Embryonic facial prominence (tissue), 1 donor: ENCODE data around the gene CYB561D1.

Source experiments
- DNase-seq: peaks from one replicate; pipeline ENCODE4 v3.0.0-alpha.2; 2016; ENCODE audit errors: extremely low spot score

CYB561D1 gene

GRCh38 chr1:109529881-109530456, 36.1 kb downstream of the CYB561D1 start:
- no peak for DNase-seq

DNA sequence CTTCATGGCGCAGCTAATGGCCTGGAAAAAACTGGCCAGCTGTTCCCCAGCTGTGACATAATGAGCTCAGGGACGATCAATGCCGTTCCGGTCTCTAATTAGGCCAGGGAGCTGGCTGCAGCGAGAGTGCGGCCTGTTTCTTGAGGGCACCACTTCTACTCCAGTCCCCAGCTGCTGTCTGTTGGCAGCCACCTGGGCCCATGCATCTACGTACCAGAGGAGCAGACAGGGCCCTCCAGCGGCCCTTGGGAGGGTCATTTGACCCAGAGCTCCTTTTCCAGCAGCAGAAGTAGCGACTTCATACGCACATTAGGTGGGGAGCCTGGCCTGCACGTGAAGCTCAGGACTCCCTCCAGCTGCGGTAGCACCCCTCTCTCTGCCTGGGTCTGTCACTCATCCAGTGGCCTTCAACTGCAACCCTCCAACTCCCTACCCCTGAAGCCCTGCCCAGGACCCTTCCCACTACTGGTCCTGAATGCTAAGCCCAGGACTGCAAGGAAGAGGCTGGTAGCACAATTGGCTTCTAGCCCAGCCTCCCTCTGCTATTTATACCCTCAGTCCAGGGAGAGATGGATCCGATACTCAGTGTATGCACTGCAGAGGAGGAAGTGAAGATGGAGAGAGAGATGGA, 36.7 kb downstream of the CYB561D1 start:
- DNase-seq, result no peak

DNA sequence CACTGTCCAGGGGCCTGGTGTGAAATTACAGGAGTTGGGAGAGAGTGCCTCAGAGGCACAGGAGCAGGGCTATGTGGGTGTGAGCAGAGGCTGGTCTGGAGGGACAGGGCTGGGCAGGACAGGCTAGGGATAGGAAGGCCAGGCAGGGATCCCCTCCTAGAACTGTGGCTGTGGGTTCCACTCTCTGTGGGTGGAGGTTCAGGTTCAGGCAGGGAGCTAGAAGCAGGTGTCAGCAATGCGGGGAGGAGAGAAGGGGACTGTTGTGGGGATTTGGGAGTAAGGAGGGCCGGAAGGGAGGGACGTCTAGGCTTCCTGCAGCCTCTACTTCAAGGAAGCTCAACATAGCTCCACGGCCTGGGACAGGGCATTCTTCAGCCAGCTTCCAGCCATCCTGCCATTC, 37.5 kb downstream of the CYB561D1 start:
- DNase-seq, result no peak

DNA sequence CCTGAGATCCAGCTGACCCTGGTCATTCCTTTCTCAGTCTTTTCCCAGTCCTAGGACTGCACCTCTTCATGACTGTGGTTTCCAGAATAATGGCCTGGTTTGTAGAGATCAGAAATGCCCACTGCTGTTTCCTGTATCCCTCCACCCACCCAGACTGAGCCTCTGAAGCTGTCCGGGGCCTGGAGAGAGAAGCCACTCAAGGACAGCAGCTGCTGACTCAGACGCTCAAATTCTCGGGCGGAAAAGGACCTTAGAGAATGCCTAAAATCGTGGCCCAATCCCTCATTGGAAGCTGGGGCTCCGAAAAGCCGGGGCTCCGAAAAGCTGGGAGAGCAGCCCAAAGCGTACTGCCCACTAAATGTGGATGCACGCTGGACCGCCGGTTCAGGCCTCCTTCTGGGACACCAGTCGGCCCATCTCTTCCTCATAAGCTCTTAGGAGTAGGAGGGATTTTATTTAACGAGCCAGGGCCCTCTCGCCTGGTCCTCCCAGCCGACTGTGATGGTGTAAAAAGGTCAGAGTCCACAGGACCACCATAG, 38.0 kb downstream of the CYB561D1 start:
- DNase-seq, result no peak

GRCh38 chr1:109532365-109533136, 38.7 kb downstream of the CYB561D1 start:
- DNase-seq, result no peak

GRCh38 chr1:109534307-109534858, 40.5 kb downstream of the CYB561D1 start:
- no peak for DNase-seq

DNA sequence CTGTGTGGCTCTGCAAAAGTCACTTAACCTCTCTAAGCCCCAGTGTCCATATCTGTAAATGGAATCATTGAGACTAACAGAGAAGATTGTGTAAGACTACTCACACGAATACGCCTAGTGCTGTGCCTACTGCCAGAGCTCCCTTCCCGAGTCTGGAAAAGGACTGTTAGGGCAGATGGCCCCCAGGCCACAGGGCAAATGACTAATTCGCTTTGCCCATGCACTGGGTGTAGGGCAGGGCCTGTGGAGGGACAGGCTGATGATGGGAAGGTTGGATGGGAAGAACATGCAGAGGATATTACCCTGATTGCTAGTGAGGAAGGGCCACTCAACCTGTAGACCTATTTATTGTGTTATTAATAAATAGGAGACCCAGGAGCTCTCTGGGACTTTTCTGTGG, 41.6 kb downstream of the CYB561D1 start:
- DNase-seq, result no peak

GRCh38 chr1:109535971-109536491, 42.1 kb downstream of the CYB561D1 start:
- no peak for DNase-seq

DNA sequence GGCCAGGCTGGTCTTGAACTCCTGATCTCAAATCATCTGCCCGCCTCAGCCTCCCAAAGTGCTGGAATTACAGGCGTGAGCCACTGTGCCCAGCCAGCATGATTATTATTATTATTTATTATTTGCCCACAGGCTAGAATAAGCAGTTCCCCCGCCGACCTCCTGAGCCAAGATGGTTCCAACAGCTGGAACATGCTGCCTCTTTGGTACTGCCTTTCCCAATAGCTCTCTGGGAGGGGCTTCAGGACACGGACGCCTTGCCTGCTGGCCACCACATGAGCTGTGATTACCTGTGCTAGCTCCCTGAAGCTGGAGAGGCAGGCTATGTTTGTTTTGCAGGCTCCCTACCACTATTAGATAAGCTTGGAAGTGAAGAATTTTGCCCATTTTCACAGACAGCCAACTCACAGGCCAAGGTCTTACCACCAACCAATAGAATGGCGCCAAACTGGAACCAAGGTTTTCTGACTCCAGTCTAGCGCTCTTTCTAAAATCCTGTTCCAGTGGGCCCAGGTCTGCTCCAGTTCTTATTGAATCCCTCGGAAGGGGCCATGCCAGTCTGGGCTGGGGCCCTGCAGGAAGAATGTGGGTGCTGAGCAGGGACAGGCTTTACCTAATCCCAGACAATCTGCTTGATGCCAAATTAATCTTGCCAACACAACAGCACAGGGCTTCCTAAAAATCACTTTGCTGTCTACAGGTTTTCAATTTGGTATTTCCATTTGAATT, 43.7 kb downstream of the CYB561D1 start:
- no peak for DNase-seq

GRCh38 chr1:109538827-109539555, 45.1 kb downstream of the CYB561D1 start:
- DNase-seq, result no peak

- no peak for DNase-seq
Measured at GRCh38 chr1:109539676-109540075, 45.8 kb downstream of the CYB561D1 start, which contains the start of gene GPR61. Gene GPR61, plus strand, starts transcription at chr1:109539872. Its CDS starts 3,151 bp downstream, at chr1:109543023.

DNA sequence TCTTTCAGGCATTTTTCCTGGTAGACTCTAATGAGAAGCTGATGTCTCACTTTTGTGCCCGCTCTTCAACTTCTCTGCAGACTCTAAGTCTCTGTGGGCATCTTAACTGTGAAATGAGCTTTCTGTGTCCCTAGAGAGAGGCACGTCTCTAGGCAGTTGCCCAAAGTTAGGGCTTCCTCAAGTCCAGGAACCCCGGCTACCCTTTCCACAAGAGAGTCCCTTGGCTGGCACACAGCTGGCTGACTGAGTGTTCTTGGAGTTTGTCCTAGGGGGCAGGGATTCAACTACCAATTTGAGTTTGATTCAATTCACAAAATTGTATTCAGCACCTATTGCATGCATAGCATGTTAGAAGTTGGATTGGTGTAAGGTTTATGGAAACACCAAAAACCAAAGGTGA, 47.2 kb downstream of the CYB561D1 start:
- DNase-seq, result no peak

- no peak for DNase-seq
Measured at GRCh38 chr1:109542657-109543056, 48.8 kb downstream of the CYB561D1 start.

GRCh38 chr1:109543283-109543987, 49.5 kb downstream of the CYB561D1 start:
- DNase-seq, result no peak

DNA sequence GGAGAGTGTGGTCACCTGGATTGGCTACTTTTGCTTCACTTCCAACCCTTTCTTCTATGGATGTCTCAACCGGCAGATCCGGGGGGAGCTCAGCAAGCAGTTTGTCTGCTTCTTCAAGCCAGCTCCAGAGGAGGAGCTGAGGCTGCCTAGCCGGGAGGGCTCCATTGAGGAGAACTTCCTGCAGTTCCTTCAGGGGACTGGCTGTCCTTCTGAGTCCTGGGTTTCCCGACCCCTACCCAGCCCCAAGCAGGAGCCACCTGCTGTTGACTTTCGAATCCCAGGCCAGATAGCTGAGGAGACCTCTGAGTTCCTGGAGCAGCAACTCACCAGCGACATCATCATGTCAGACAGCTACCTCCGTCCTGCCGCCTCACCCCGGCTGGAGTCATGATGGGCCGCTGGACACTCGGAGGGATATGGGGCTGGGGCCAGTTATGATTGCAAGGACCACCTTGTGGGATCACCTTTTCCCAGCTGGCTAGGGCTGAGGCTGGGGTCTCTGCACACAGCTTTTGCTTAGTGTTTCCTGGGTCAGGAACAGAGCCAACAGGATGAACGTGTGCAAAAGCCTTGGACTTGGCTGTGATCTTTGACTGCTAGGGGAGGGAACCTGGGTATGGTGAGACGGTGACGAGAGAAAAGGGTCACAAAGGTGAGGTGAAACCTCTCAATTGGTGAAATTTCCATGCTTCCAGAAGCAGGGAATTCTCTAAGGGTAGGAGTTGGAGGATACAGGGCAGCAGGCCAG, 50.3 kb downstream of the CYB561D1 start:
- no peak for DNase-seq

GRCh38 chr1:109546311-109547109, 52.6 kb downstream of the CYB561D1 start:
- DNase-seq, result peak; percentile 90

GRCh38 chr1:109547463-109548320, 53.8 kb downstream of the CYB561D1 start:
- DNase-seq, result no peak
